ENCODE results near the gene DNASE2B.

Gene DNASE2B

DNA sequence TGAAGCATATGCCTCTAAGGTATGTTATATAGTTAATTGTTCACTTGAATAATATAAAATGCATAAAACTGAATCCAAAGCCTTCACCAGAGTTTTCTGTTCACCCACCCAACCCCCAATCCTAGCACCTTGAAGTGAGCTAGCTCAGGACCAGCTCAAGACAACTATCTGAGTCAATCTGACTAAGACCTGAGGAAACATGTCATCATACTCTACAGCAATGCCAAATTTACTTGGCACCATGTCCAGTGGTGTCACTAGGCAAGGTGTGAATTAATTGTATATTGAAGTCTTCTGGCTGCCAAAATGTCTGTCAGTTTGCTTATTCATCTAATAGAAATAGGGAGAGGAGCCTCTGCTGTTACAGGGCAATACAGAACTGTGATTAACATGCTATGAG lies 3.8 kb downstream of the DNASE2B start:
- no peak overlapping the region for H3K4me3 ChIP-seq (ENCODE audit: low read depth, low read length)
- TF ChIP-seq, protein P1, sequence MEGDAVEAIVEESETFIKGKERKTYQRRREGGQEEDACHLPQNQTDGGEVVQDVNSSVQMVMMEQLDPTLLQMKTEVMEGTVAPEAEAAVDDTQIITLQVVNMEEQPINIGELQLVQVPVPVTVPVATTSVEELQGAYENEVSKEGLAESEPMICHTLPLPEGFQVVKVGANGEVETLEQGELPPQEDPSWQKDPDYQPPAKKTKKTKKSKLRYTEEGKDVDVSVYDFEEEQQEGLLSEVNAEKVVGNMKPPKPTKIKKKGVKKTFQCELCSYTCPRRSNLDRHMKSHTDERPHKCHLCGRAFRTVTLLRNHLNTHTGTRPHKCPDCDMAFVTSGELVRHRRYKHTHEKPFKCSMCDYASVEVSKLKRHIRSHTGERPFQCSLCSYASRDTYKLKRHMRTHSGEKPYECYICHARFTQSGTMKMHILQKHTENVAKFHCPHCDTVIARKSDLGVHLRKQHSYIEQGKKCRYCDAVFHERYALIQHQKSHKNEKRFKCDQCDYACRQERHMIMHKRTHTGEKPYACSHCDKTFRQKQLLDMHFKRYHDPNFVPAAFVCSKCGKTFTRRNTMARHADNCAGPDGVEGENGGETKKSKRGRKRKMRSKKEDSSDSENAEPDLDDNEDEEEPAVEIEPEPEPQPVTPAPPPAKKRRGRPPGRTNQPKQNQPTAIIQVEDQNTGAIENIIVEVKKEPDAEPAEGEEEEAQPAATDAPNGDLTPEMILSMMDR (IDR thresholded peaks at IDR 0.05; ENCODE audit: insufficient read depth, low read depth, low read length, missing control alignments), result no peak
- no peak for DNase-seq (ENCODE audit: low read depth)

DNA sequence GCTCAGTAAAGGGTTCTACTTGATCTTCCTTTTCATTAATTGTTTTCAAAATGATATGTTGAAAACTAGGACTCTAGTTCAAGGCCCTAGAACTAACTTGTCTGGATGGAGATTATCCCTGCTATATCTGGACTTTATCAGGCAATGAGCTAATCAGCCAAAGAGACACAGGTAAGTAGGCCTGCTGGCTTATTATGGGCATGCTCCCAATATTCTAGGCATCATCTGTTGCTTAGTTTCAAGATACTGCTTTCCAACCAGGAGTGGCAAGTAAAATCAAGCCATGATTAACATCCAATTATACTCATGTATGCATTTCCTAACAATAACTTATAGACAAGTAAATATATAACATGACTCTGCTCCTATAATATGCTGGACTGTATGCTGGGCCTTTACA lies 4.2 kb downstream of the DNASE2B start:
- no peak overlapping the region for H3K4me3 ChIP-seq (ENCODE audit: low read depth, low read length)
- DNase-seq (ENCODE audit: low read depth), result no peak
- TF ChIP-seq, protein P1 (IDR thresholded peaks at IDR 0.05; ENCODE audit: insufficient read depth, low read depth, low read length, missing control alignments), result no peak

DNA sequence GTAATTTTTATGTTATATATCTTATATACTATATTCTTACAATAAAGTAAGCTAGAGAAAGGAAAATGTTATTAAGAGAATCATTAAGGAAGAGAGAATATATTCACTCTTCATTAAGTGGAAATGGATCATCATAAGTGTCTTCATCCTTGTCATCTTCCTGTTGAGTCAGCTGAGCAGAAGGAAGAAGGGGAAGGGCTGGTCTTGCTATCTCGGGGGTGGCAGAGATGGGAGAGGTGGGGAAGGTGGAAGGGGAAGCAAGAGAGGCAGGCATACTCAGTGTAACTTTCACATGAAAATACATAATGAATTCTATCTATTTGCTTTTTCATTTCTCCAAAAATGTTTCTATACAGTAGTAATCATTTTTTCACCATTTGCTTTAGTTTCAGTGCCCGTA lies 5.1 kb downstream of the DNASE2B start:
- no peak for DNase-seq (ENCODE audit: low read depth)
- TF ChIP-seq, protein P1 (IDR thresholded peaks at IDR 0.05; ENCODE audit: insufficient read depth, low read depth, low read length, missing control alignments), result no peak
- H3K4me3 ChIP-seq (ENCODE audit: low read depth, low read length), result no peak overlapping the region

DNA sequence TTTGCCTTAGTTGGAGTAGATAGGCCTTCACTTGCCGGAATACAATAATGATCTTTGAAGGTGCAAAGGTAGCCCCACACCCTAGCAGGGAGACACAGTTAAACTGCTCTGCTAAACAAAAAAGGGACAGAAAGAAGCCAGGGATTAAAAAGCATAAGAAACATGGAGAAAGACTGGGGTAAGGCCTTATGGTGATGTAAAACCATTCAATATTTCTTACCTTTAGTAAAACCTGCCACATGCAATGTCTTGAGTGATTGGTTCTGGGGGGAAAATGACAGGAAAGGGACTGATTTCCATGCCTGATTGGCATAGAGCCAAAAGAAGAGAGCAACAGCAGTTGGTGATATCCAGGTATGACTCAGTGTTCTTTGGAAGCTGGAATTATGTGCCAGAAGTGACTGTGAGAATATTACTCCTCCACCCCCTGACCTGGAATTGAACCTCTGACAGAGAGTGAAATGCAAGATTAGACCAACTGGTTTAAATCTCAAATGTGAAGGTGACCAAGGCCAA lies 8.1 kb downstream of the DNASE2B start:
- no peak for DNase-seq (ENCODE audit: low read depth)
- TF ChIP-seq, protein P1 (IDR thresholded peaks at IDR 0.05; ENCODE audit: insufficient read depth, low read depth, low read length, missing control alignments), result no peak
- no peak overlapping the region for H3K4me3 ChIP-seq (ENCODE audit: low read depth, low read length)

DNA sequence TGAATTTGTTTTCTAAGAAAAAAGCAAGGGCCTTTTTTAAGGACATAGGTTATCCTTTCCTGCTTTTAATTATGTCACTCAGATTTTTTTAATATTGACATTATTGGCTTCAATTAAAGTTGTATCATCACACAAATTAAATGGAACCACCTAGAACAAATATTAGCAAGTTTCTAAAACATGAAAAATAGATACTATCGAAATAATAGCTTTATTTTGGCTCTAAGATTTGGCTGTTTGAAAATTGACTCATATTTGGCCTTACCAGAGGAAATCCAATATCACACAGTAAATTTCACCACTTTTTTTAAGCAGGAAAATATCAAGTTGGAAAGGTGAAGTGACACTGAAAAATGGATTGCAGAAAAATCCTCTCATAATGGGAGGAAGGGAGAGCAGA lies 9.2 kb downstream of the DNASE2B start:
- TF ChIP-seq, protein P1 (IDR thresholded peaks at IDR 0.05; ENCODE audit: insufficient read depth, low read depth, low read length, missing control alignments), result no peak
- DNase-seq (ENCODE audit: low read depth), result no peak
- no peak overlapping the region for H3K4me3 ChIP-seq (ENCODE audit: low read depth, low read length)

DNA sequence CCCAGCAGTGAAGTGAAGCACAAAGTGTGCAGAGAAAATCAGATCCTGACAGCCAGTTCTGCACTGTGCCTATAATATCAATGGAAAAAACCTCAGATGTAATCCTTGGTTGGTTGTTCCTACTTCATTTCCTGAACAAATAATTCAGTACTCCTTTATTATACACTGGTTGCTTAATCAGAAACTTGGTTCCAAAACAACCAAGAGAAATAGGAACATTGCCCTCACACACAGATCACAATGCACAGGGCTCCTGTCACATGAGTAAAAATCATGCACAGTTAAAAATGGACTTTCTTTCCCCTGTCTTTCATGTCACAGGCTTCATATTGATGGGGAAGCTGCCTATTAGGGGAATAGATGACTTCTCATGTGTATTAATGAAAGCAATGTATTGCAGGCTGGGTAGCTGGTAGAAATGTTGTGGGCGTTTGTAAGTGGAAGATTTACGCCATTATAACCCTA lies 9.7 kb downstream of the DNASE2B start:
- TF ChIP-seq, protein P1 (IDR thresholded peaks at IDR 0.05; ENCODE audit: insufficient read depth, low read depth, low read length, missing control alignments), result no peak
- no peak overlapping the region for H3K4me3 ChIP-seq (ENCODE audit: low read depth, low read length)
- DNase-seq (ENCODE audit: low read depth), result no peak

DNA sequence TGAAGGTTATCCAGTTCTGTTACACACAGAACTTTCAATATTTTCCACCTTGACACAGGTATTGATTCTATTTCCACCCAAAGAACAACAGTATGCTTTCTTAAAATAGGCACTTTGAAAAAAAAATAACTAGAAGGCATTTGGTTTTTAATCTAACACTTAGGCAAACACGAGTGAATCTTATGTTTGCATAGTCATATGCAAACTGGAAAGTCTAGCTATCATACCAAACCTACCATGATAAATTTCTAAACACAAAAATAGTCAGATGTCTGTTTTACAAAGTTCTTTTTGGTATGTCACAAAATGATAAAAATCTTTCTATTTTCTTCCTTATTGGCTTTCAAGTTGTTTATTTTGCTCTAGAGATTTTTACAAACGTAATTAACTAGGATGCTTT lies 11.6 kb downstream of the DNASE2B start:
- TF ChIP-seq, protein P1 (IDR thresholded peaks at IDR 0.05; ENCODE audit: insufficient read depth, low read depth, low read length, missing control alignments), result no peak
- no peak overlapping the region for H3K4me3 ChIP-seq (ENCODE audit: low read depth, low read length)
- no peak for DNase-seq (ENCODE audit: low read depth)
